ENCODE data around the gene TMEM236.

Gene TMEM236

GRCh38 chr10:17743437-17743836, 8.6 kb upstream of the TMEM236 start:
- DNase-seq, result no peak

- no peak for DNase-seq
These were observed 7.6 kb upstream of the TMEM236 start for GRCh38 chr10:17744341-17744861.

- DNase-seq, result no peak
These were observed 4.0 kb upstream of the TMEM236 start for GRCh38 chr10:17747883-17748550.

DNA sequence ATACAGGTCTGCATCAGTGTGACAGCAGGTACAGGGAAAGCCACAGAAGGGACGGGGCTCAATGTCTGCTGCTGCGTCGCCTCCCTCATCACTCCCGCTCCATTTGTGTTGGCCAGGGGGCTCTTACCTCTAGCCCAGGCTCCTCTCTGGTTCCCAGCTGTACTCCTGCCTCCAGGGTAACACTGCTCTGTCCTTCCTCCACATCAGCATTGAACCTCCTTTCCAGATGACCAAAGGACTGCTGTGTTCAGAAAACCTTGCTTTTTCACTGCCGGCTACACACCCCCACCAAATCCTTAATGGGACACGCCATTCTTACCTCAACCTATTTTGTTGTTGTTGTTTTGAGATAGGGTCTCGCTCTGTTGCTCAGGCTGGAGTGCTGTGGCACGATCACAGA, 2.1 kb upstream of the TMEM236 start:
- no peak for DNase-seq

DNA sequence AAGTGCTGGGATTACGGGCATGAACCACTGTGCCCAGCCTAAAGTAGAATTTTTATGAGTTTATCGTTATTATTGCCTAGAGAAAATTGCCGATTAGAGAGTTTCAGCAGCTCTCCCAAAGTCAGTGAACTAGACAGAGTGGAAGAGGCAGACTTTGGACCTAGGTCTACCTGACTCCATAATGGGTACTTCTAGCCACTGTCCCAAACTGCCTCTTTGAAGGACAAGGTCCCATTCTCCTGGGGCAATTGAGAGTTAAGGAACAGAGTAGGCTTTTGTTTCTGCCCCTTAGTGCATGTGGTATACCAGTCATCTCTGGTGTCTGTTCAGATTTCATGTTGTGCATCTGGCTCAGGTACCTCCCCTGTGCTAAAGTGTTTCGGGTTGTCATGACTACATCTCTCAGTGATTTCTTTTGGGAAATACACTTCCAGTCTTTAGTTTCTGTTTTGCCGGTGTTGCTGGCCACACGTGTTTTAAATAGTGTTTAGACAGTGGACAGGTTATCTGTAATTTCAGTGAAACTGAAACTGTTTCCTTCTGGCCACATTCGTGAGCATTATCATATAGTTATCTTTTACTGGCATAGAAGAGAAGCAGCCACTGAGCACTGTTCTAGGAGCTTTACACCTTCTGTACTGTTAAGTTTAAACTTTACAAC, 4.7 kb downstream of the TMEM236 start:
- DNase-seq, result no peak

DNA sequence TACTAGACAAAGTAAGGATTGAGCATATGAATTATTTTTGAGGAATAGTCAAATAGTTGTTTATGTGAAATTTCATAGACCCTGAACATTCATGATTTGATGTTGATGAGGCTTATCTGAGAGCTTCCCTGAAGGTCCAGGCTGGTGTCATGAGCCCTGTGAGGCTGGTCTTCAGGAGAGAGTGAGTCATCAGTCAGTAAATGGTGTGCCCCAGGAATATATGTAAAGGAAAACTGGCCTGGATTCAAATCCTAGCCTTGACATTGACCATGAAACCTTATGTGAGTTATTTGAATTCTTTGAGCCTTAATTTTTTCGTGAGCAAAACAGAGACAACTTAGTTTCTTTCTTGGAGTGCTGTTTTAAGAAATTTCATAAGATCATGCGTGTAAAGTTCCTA, 6.2 kb downstream of the TMEM236 start:
- no peak for DNase-seq

DNA sequence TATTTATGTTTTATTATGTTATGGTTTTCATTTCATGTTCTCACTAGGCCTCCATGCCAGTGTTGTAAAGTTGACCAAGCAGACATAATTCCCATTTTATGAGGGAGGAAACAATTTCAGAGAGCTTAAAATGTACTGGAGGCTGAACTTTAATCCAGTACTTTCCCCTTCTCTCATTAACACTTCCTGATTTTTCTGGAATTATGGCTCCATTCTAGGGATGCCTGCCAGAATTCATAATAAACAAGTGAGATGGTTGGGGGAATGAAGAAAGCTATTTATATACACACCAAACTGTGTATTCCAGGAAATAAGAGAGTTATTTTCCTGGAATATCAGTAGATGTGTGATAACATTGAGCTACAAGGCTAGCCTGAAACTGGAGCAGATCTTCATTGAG, 6.9 kb downstream of the TMEM236 start:
- no peak for DNase-seq

- DNase-seq, result no peak
These were observed 12.1 kb downstream of the TMEM236 start for GRCh38 chr10:17764142-17764541.

GRCh38 chr10:17765602-17766001, 13.6 kb downstream of the TMEM236 start:
- no peak for DNase-seq

GRCh38 chr10:17766731-17767130, 14.7 kb downstream of the TMEM236 start:
- DNase-seq, result no peak

GRCh38 chr10:17768496-17768895, 16.5 kb downstream of the TMEM236 start:
- DNase-seq, result no peak

GRCh38 chr10:17768957-17769356, 17.0 kb downstream of the TMEM236 start:
- no peak for DNase-seq

DNA sequence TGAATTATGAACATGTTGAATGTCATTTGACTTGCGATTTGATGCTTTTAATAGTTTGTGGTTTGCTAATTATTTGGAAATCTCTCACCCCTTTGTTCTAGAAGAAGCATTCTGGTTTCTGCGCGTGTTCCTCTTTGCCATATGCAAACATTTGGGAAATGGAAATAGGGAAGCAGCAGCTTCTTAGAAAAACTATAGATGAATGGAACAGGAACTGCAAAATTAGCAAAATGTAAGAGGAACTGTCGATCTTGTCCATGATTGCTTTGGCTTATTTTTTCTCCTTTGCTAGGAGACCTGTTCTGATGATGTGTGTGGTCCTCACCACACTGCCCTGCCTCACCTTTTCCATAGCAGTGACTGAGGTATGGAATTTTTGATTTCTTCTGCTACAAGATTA, 19.0 kb downstream of the TMEM236 start:
- DNase-seq, result no peak

DNA sequence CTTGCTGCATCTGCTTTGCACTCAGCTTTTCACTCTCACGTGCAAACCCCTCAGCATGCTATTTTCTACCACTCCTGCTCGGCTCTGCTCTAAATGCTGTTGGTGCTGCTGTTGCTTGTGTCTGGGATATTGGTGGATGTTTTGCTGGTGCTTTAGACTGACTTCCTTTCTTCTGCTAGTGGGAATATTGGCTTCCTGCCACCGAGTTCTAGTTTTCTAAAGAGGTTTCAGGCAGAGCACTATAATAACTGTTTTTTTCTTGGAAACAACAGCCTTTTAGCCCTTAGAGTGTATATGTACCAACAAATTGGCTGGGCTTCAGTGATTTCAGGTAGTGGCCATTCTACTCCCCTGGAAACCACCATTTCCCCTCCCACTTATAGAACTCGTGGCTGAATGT, 27.8 kb downstream of the TMEM236 start:
- no peak for DNase-seq

GRCh38 chr10:17780727-17781126, 28.7 kb downstream of the TMEM236 start:
- no peak for DNase-seq

DNA sequence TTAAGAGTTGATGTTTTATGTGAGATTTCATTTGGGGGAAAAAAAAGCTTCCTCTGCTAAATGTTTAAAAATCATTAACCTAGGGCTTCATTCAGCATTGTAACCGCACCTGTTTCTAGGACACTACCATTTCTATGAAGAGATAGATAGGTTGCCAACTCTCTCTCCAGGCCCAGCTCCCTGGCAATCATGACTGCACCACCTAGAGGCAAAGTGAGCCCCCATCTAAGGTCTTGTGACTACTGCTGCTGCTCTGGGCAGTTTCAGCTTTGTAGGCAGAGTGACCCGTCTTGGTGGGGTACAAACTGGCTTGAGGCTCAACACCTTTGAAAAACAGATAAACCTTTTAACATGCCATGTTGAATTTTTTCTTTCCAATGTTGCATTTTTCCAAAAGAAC, 29.9 kb downstream of the TMEM236 start:
- no peak for DNase-seq

DNA sequence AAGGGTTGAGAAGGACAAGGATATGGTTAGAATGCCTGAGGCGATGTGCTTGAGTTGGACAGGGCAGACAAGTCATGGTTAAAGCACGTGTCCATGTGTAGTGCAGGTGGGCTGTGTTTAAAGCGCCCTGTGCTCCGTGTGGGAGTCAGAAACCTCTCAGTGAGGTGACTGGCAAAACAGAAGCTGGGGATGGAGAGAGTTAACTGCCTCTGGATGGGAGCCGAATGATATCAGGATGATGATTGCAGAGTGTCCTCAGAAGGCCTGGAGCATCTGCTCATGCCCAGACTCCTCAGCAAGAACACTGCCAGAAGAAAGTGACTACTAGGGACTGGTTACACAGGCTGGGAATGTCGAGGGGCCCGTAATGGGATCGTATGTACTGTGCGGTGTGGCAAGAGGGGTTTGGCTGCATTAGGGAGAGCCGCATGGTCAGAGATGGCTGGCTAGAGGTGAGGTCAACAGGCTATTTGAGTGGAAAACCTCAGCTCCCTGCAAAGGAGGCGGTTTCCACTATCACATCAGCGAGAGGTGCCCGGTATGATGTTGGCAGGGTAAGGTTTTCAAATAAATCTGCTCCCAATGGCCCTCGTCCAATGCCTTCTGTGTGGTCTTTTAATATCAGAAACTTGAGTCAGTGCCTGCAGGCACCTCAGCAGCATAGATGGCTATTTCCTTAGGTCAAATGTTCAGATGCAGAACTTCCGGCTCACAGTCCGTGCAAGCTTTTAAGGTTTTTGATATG, 31.1 kb downstream of the TMEM236 start:
- DNase-seq, result no peak

- no peak for DNase-seq
These were observed 31.8 kb downstream of the TMEM236 start for GRCh38 chr10:17783751-17784150.

GRCh38 chr10:17784688-17785087, 32.7 kb downstream of the TMEM236 start:
- DNase-seq, result no peak

DNA sequence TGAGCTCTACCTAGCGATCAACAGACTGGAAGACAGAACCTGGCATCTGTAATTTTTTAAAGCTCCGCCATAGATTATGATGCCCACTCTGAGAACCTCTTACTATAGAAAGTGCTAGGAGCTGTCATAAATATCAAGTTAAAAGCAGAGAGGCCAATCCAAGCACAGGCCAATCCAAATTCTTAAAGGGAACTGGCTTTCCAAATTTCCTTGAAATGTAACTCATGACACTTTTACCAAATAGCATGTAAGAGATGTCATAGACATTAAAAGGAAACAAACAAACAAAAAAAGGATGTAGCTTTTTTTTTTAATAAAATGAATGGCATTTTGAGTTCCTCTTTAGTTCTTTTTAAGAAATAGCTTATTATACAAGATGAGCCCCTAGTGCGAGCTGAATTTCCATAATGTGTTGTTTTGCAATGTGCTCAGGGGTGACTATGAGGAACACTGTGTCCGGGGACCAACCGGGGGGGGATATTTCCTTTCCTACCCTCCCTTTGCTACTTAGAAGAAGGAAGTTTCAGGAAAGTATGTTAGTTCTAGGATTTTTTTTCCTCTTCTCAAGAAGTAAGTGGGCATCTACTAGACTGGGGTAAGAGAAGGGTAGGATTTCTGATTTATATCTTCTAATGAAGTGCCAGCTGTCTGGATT, 33.4 kb downstream of the TMEM236 start:
- no peak for DNase-seq

- DNase-seq, result no peak
These were observed 35.3 kb downstream of the TMEM236 start for GRCh38 chr10:17787087-17787961.

DNA sequence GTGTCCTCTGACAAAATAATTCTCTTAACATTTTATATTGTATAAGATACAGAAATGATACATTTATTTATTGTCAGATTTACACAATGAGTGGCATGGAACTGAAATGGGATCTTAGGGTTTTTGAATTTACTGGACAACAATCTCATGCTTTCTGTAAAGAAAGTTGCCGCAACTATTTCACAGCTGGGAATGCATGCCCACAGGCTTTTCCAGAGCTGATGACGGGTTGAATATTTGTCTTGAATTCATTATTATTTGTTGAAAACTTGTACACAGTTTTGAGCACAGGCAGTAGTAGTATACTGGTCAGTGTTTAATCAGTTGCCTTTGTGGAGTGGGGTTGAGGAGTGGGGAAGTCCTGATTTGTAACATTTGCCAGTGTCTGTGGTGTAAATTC, 36.6 kb downstream of the TMEM236 start:
- no peak for DNase-seq
